H1 (cell line): Measurements from ENCODE around the gene BOLA3. TPM values are rescaled to one million over a fixed set of nuclear protein-coding genes. Genes with fewer than 3 reads are reported as not detected.

Experiments used
- EZH2 ChIP-seq: fragments of 200-600 bp; sonication (generic); IDR thresholded peaks from 2 replicates; pipeline ENCODE4 v1.7.1; 2012; ENCODE audit warnings: low read depth, mild to moderate bottlenecking, moderate library complexity, low read length, inconsistent platforms; ENCODE audit not compliant: severe bottlenecking
- NRF1 ChIP-seq: IDR thresholded peaks from 2 replicates; pipeline ENCODE4 v1.6.1; 2011; ENCODE audit warnings: mild to moderate bottlenecking, low read depth, low read length, improper control_type of control experiment
- RXRA ChIP-seq: IDR thresholded peaks from 2 replicates; pipeline ENCODE4 v1.6.1; 2011; ENCODE audit warnings: low read depth, mild to moderate bottlenecking, low read length, moderate library complexity; ENCODE audit not compliant: insufficient read depth
- SIN3A ChIP-seq, 2 experiments: IDR thresholded peaks in 1 of 2; conservative IDR thresholded peaks in 1 of 2; 2 replicates each; pipeline ENCODE4 v1.6.1; 2011 to 2012; ENCODE audit warnings: low read length in 2 of 2, improper control_type of control experiment in 1 of 2, low read depth in 1 of 2, mild to moderate bottlenecking in 1 of 2
- polyA plus RNA-seq, 7 experiments: library from polyadenylated mRNA; depleted of rRNA in 3 of 7; stranded (reverse) in 5 of 7; unstranded in 2 of 7; fragments of >200 nt in 5 of 7; fragments of 200-250 nt in 2 of 7; gene quantifications; 1 replicate in 5 of 7; 2 replicates in 1 of 7; 4 replicates in 1 of 7; pipeline versions ENCODE4 v1.2.1 to v1.2.3, GENCODE V29; 2011 to 2013; ENCODE audit warnings: missing spikeins in 2 of 7, mixed read lengths in 2 of 7
- total RNA-seq: library from RNA; stranded (reverse); fragmentation: NEBNext Ultra II Directional; extraction: Animal tissue kit (Norgen Biotek cat#: 25700); gene quantifications from 2 replicates; pipeline ENCODE4 v1.2.1, GENCODE V29; 2021

Gene BOLA3
- total and polyA plus RNA-seq, 2 of the 8 experiments (the other 6 are each of a cell fraction or from before 2014, with no cell fraction given), result 46.1 to 67.3 TPM

DNA sequence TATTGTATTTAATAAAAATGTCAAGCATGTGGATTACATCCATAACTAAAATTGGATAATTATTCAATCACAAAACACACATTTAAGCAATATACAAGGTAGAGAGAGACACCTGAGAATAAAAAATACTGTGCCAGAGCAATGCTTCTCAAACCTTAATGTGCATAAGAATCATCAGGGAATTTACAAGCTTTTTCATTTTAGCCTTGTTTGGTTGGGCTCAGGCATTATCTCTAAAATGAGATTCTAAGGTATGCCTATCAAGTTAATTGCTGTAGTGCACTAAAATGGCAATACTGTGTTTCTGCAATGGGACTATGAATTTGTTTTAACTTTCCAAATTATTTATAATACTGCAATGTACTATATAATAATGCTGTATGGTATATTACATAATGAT is 30.0 kb upstream of the BOLA3 start (continued):
- TF ChIP-seq NRF1, result no peak
- no peak for TF ChIP-seq EZH2
- TF ChIP-seq SIN3A (conservative IDR thresholded peaks at IDR 0.05 in 1 of 2, IDR thresholded peaks at IDR 0.05 in 1 of 2; ENCODE audit: low read depth in 1 of 2, low read length in 2 of 2), result no peak
- no peak for TF ChIP-seq RXRA
